Measurements from ENCODE around the gene CHIC2.

DNA sequence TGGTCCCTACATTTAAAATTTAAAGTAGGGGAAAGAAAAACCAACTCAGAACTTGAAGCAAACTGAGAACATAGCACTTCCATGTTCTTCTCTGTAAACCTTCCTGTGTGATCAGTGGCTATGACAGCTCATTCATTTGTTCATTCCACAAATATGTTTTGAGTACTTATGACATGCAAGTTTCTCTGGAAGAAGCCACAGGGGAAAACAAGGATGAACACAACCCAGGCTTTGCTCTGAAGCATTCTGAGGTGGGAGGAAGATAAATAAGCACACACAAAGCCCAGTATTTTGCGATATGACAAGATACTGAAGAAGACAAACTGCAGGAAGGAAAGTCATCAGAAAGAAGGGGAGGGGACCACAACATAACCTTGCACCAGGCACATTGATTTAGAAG lies 96.4 kb downstream of the CHIC2 start:
- TF ChIP-seq, protein P1, sequence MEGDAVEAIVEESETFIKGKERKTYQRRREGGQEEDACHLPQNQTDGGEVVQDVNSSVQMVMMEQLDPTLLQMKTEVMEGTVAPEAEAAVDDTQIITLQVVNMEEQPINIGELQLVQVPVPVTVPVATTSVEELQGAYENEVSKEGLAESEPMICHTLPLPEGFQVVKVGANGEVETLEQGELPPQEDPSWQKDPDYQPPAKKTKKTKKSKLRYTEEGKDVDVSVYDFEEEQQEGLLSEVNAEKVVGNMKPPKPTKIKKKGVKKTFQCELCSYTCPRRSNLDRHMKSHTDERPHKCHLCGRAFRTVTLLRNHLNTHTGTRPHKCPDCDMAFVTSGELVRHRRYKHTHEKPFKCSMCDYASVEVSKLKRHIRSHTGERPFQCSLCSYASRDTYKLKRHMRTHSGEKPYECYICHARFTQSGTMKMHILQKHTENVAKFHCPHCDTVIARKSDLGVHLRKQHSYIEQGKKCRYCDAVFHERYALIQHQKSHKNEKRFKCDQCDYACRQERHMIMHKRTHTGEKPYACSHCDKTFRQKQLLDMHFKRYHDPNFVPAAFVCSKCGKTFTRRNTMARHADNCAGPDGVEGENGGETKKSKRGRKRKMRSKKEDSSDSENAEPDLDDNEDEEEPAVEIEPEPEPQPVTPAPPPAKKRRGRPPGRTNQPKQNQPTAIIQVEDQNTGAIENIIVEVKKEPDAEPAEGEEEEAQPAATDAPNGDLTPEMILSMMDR (conservative IDR thresholded peaks at IDR 0.05 in 1 of 2, IDR thresholded peaks at IDR 0.05 in 1 of 2; ENCODE audit: low read depth in 1 of 2, low read length in 2 of 2): no peak
- TF ChIP-seq EZH2 (IDR thresholded peaks at IDR 0.05; ENCODE audit: low read length, missing control alignments): no peak

Data from fibroblast of lung (primary cell).